ENCODE data around the gene RASGRF2. TPM values are rescaled to one million over a fixed set of nuclear protein-coding genes. Genes with fewer than 3 reads are reported as not detected.

Gene RASGRF2
- total RNA-seq, 2 experiments from 2014 or later, result 0.06 to 0.13 TPM

DNA sequence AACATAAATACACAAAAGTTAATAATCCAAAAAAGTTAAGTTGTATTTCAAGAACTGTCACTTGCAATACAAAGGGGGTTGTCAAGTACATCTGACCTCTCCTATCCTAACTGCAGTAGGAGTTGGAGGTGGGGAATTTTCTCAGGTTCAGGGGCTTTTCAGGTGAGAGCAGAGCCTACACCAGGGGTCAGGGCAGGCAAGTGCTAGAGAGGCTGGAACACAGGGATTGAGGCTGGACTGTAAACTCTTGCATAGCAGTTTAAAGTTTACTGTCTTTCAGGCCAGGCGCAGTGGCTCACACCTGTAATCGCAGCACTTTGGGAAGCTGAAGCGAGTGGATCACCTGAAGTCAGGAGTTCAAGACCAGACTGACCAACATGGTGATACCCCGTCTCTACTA lies 25.4 kb upstream of the RASGRF2 start:
- intact Hi-C loops (cut with micrococcal nuclease; ENCODE audit: unreplicated experiment), result no loop called here

DNA sequence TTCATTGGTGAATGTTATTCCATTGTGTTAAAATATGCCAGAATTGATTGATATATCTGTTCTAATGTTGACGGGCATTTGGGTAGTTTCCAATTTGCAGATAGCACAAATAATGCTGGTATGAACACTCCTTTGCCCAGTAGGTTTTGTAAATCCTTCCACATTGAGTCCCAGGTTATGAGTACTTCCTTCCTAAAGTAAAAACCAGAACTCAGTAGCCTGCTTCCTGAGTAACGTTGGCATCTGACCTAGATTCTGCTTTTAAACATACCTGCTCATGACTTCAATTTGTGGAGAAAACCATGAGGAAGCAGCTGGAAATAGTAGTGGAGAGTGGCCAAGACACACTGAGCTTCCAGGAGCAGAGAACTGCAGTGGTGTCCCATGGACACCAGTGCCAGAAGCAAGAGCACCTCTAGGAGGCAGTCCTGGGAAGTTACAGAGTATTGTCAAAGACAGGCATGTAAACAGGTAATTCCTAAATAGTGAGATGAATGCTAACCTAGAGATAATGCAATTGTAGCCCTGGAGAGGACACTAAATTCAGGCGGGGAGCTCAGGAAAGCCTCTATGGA lies 24.3 kb upstream of the RASGRF2 start:
- DNase-seq (ENCODE audit: low spot score), result no peak
- Histone ChIP-seq H3K4me3 (ENCODE audit: low read depth, low read length, poor library complexity, severe bottlenecking) (no peak overlapping the region), H3K4me1 (ENCODE audit: insufficient read depth, low read length, poor library complexity, severe bottlenecking) (no peaks in the 10 kb centered on the region), H3K9me2 (ENCODE audit: insufficient read depth, low read length) (no peaks in the 10 kb centered on the region), H3K79me2 (ENCODE audit: insufficient read depth, low read depth, low read length) (no peaks in the 10 kb centered on the region), H2AFZ (ENCODE audit: low read length) (no peak overlapping the region), H3K36me3 (ENCODE audit: insufficient read depth, low read length) (no peaks in the 10 kb centered on the region), H3K9me3 (ENCODE audit: low read length) (no peaks in the 10 kb centered on the region), H3K4me2 (ENCODE audit: low read length) (no peak overlapping the region), H4K20me1 (ENCODE audit: insufficient read depth, low read length) (no peaks in the 10 kb centered on the region), H3K27ac (ENCODE audit: low read depth, low read length, poor library complexity, severe bottlenecking) (no peak overlapping the region)
- no TSS peak for BruUV-seq (replicated peaks)
- ChIA-PET POLR2A (interaction anchor here (0.6 kb wide), 1 partner anchor 199 kb away, joined by 3 read pairs; no protein-coding TSS in a partner anchor), CTCF (ENCODE audit: unreplicated experiment) (no interaction called here)
- TF ChIP-seq, protein P1, sequence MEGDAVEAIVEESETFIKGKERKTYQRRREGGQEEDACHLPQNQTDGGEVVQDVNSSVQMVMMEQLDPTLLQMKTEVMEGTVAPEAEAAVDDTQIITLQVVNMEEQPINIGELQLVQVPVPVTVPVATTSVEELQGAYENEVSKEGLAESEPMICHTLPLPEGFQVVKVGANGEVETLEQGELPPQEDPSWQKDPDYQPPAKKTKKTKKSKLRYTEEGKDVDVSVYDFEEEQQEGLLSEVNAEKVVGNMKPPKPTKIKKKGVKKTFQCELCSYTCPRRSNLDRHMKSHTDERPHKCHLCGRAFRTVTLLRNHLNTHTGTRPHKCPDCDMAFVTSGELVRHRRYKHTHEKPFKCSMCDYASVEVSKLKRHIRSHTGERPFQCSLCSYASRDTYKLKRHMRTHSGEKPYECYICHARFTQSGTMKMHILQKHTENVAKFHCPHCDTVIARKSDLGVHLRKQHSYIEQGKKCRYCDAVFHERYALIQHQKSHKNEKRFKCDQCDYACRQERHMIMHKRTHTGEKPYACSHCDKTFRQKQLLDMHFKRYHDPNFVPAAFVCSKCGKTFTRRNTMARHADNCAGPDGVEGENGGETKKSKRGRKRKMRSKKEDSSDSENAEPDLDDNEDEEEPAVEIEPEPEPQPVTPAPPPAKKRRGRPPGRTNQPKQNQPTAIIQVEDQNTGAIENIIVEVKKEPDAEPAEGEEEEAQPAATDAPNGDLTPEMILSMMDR (conservative IDR thresholded peaks at IDR 0.05; ENCODE audit: low read length), result 0 out of 2 replicates have a peak, but pooled peaks have one; percentile 20
- no peak for TF ChIP-seq EZH2phosphoT487 (IDR thresholded peaks at IDR 0.05; ENCODE audit: borderline replicate concordance, low read depth, low read length)
- intact Hi-C loops (cut with micrococcal nuclease; ENCODE audit: unreplicated experiment), result no loop called here

More for the DNA sequence above, 25.4 kb upstream of the RASGRF2 start:
- no peak overlapping the region for H3K4me3 ChIP-seq (ENCODE audit: low read depth, low read length, poor library complexity, severe bottlenecking)
- H3K27ac ChIP-seq (ENCODE audit: low read depth, low read length, poor library complexity, severe bottlenecking), result no peak overlapping the region
- no peaks in the 10 kb centered on the region for H3K36me3 ChIP-seq (ENCODE audit: insufficient read depth, low read length)
- H3K4me1 ChIP-seq (ENCODE audit: insufficient read depth, low read length, poor library complexity, severe bottlenecking), result no peaks in the 10 kb centered on the region
- H3K9me3 ChIP-seq (ENCODE audit: low read length), result no peaks in the 10 kb centered on the region
- TF ChIP-seq EZH2phosphoT487 (IDR thresholded peaks at IDR 0.05; ENCODE audit: borderline replicate concordance, low read depth, low read length), result no peak
- TF ChIP-seq, protein P1 (conservative IDR thresholded peaks at IDR 0.05; ENCODE audit: low read length), result no peak
- no peaks in the 10 kb centered on the region for H4K20me1 ChIP-seq (ENCODE audit: insufficient read depth, low read length)
- DNase-seq (ENCODE audit: low spot score), result no peak
- no peak overlapping the region for H3K4me2 ChIP-seq (ENCODE audit: low read length)
- H3K9me2 ChIP-seq (ENCODE audit: insufficient read depth, low read length), result no peaks in the 10 kb centered on the region
- BruUV-seq (replicated peaks), result no TSS peak
- POLR2A ChIA-PET, result no interaction called here
- no peak overlapping the region for H2AFZ ChIP-seq (ENCODE audit: low read length)
- CTCF ChIA-PET (ENCODE audit: unreplicated experiment), result no interaction called here
- no peaks in the 10 kb centered on the region for H3K79me2 ChIP-seq (ENCODE audit: insufficient read depth, low read depth, low read length)

- CTCF ChIA-PET (ENCODE audit: unreplicated experiment), result no interaction called here
Measured at GRCh38 chr5:80936881-80937280, 23.3 kb upstream of the RASGRF2 start.

More at GRCh38 chr5:80936881-80937280, 23.3 kb upstream of the RASGRF2 start:
- Histone ChIP-seq H3K9me3 (ENCODE audit: low read length) (no peaks in the 10 kb centered on the region), H3K36me3 (ENCODE audit: insufficient read depth, low read length) (no peaks in the 10 kb centered on the region), H3K27ac (ENCODE audit: low read depth, low read length, poor library complexity, severe bottlenecking) (no peak overlapping the region), H3K9me2 (ENCODE audit: insufficient read depth, low read length) (no peaks in the 10 kb centered on the region), H3K4me3 (ENCODE audit: low read depth, low read length, poor library complexity, severe bottlenecking) (no peak overlapping the region), H4K20me1 (ENCODE audit: insufficient read depth, low read length) (no peaks in the 10 kb centered on the region), H2AFZ (ENCODE audit: low read length) (no peak overlapping the region), H3K79me2 (ENCODE audit: insufficient read depth, low read depth, low read length) (no peaks in the 10 kb centered on the region), H3K4me1 (ENCODE audit: insufficient read depth, low read length, poor library complexity, severe bottlenecking) (no peaks in the 10 kb centered on the region), H3K4me2 (ENCODE audit: low read length) (no peak overlapping the region)
- POLR2A ChIA-PET, result no interaction called here
- DNase-seq (ENCODE audit: low spot score), result no peak
- TF ChIP-seq EZH2phosphoT487 (IDR thresholded peaks at IDR 0.05; ENCODE audit: borderline replicate concordance, low read depth, low read length), result no peak
- TF ChIP-seq, protein P1 (conservative IDR thresholded peaks at IDR 0.05; ENCODE audit: low read length), result no peak
- intact Hi-C loops (cut with micrococcal nuclease; ENCODE audit: unreplicated experiment), result no loop called here
- no TSS peak for BruUV-seq (replicated peaks)
